Right lobe of liver (tissue), 4 donors: Measurements from ENCODE around the gene MTHFD1L.

ENCODE experiments used
- CTCF ChIP-seq, 4 donors: fragments of 200-600 bp in 3 of 4; fragments of 450-650 bp in 1 of 4; IDR thresholded peaks; one replicate each; pipeline versions ENCODE4 v1.5.1 to v1.8.0; 2016 to 2022; ENCODE audit warnings: antibody characterized with exemption in 4 of 4, mild to moderate bottlenecking in 2 of 4
- POLR2A ChIP-seq: fragments of 450-650 bp; IDR thresholded peaks from one replicate; pipeline ENCODE4 v1.6.1; 2017; ENCODE audit warnings: antibody characterized with exemption, mild to moderate bottlenecking
- donor health status: DM: no; HTN: no; CAD: no.
- donor health status: DM: no; HTN: no; CAD: no.
- donor health status: DM: no; HTN: yes; CAD: no.

GRCh38 chr6:150876598-150876997 is 11.1 kb downstream of the MTHFD1L start:
- peak in 2 of 4 donors; percentile 14 to 33 for TF ChIP-seq CTCF (IDR thresholded peaks at IDR 0.05)
- no peak for TF ChIP-seq POLR2A
